ENCODE data around the gene RGPD5.
"Not testable (repeated sequence)": the region's sequence is repeated elsewhere in the genome, so short reads cannot be mapped to it uniquely, and the experiment has no call there.

DNA sequence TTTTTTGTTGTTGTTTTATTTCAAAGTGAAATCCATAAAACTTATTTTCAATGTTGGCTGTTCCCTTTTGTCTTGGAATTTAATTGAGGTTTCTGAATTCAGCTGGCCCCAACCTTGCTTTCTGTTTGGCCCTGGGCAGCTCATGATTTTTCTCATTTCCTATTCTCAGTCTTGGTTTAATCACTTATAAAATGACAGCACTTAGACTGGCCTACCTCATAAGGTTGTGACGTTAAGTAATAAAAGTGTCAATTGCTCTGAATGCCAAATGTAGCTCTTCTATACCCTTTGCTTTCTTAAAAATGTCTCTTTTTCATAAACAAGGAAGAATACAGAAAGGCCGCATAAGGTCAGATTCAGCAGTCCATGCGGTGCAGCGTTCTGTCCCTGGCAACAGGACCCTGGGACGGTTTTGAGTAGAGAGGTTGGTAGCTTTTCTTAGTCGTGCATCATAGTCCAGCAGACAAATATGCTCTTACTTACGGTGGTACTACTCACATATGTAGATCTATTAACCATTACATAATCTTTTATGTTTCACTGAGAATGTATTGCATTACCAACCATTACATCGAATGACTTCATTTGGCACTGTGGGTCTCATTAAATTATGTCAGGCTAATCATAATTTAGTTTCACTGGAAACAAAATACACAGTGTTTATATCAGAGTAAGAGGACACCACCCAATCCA, 27.1 kb upstream of the RGPD5 start:
- not testable (repeated sequence) for TF ChIP-seq NPAS2 (CRISPR knock-in tag; IDR thresholded peaks at IDR 0.05; ENCODE audit: borderline replicate concordance); NR3C1 (IDR thresholded peaks at IDR 0.05); ZNF302 (CRISPR knock-in tag; IDR thresholded peaks at IDR 0.05); MAZ (IDR thresholded peaks at IDR 0.05; ENCODE audit: borderline replicate concordance, low read depth, low read length); REST (IDR thresholded peaks at IDR 0.05); HEYL (CRISPR knock-in tag; IDR thresholded peaks at IDR 0.05); CHD4 (IDR thresholded peaks at IDR 0.05; ENCODE audit: borderline replicate concordance)
- TF ChIP-seq, protein P1, sequence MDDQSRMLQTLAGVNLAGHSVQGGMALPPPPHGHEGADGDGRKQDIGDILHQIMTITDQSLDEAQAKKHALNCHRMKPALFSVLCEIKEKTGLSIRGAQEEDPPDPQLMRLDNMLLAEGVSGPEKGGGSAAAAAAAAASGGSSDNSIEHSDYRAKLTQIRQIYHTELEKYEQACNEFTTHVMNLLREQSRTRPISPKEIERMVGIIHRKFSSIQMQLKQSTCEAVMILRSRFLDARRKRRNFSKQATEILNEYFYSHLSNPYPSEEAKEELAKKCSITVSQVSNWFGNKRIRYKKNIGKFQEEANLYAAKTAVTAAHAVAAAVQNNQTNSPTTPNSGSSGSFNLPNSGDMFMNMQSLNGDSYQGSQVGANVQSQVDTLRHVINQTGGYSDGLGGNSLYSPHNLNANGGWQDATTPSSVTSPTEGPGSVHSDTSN (IDR thresholded peaks at IDR 0.05): not testable (repeated sequence)
- TF ChIP-seq, protein P2, sequence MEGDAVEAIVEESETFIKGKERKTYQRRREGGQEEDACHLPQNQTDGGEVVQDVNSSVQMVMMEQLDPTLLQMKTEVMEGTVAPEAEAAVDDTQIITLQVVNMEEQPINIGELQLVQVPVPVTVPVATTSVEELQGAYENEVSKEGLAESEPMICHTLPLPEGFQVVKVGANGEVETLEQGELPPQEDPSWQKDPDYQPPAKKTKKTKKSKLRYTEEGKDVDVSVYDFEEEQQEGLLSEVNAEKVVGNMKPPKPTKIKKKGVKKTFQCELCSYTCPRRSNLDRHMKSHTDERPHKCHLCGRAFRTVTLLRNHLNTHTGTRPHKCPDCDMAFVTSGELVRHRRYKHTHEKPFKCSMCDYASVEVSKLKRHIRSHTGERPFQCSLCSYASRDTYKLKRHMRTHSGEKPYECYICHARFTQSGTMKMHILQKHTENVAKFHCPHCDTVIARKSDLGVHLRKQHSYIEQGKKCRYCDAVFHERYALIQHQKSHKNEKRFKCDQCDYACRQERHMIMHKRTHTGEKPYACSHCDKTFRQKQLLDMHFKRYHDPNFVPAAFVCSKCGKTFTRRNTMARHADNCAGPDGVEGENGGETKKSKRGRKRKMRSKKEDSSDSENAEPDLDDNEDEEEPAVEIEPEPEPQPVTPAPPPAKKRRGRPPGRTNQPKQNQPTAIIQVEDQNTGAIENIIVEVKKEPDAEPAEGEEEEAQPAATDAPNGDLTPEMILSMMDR (IDR thresholded peaks at IDR 0.05): not testable (repeated sequence)
